ENCODE data around the gene ELOVL5.

DNA sequence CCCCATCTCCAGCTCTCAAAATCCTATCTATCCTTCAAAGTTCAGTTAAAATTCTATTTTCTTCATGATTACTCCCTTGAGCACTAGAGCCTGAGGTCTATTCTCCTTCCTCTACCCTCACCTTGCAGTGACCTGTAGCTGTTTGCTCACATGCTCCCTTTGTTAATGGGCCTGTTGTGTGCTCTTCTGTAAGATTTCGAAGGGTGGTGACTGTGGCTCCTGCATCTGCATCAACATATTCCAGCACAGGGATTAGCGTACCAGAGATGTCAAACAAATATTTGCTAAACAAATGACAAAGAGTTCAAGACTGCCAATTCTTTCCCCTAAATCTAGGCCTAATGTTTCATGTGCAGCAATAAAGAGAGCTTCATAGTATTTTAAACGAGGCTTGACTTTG is 69.5 kb downstream of the ELOVL5 start:
- TF ChIP-seq, protein P1, sequence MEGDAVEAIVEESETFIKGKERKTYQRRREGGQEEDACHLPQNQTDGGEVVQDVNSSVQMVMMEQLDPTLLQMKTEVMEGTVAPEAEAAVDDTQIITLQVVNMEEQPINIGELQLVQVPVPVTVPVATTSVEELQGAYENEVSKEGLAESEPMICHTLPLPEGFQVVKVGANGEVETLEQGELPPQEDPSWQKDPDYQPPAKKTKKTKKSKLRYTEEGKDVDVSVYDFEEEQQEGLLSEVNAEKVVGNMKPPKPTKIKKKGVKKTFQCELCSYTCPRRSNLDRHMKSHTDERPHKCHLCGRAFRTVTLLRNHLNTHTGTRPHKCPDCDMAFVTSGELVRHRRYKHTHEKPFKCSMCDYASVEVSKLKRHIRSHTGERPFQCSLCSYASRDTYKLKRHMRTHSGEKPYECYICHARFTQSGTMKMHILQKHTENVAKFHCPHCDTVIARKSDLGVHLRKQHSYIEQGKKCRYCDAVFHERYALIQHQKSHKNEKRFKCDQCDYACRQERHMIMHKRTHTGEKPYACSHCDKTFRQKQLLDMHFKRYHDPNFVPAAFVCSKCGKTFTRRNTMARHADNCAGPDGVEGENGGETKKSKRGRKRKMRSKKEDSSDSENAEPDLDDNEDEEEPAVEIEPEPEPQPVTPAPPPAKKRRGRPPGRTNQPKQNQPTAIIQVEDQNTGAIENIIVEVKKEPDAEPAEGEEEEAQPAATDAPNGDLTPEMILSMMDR (conservative IDR thresholded peaks at IDR 0.05), result no peak
- no peak for TF ChIP-seq ZFX (IDR thresholded peaks at IDR 0.05)

Data from C4-2B (cell line).